VCaP (cell line): ENCODE results near the gene CES2.

Experiments used
- H3K27ac ChIP-seq: fragments of 450-650 bp; 2 replicates; pipeline ENCODE4 v1.5.1; 2017
- TF ChIP-seq, protein P1 (sequence below): fragments of 450-650 bp; conservative IDR thresholded peaks from 2 replicates; pipeline ENCODE4 v1.5.1; 2017; ENCODE audit warnings: mild to moderate bottlenecking, moderate library complexity

Gene CES2

DNA sequence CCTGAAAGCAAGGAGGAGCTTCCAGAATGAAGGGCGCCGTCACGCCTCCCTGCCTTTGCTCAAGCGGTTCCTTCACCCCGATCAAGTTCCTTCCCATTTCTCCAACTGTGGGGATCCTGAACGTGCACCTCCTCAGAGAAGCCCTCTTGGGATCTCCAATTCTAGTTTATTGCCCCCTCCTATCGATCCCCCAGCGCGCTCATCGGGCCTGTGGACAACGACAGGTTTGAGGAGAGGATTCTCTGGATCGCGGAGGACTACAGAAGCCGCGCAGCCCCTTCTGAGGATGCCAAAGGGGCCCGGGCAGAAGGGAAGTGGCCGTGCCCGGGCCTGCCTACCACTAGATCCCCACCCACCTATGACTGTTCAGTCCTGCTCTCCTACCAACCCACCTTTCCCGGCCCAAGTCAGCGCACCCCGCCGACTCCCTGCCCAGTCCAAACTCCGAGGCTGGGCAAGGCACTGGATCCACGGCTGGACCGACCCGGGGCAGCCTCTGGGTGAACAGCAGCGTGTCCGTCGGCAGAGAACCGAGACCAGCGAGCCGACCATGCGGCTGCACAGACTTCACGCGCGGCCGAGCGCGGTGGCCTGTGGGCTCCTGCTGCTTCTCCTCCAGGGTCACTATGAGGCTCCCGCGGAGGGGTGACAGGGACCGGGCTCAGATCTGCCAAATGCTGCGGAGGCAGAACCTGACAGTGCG lies 13.0 kb downstream of the CES2 start:
- H3K27ac ChIP-seq, result no peak overlapping the region
- TF ChIP-seq, protein P1, sequence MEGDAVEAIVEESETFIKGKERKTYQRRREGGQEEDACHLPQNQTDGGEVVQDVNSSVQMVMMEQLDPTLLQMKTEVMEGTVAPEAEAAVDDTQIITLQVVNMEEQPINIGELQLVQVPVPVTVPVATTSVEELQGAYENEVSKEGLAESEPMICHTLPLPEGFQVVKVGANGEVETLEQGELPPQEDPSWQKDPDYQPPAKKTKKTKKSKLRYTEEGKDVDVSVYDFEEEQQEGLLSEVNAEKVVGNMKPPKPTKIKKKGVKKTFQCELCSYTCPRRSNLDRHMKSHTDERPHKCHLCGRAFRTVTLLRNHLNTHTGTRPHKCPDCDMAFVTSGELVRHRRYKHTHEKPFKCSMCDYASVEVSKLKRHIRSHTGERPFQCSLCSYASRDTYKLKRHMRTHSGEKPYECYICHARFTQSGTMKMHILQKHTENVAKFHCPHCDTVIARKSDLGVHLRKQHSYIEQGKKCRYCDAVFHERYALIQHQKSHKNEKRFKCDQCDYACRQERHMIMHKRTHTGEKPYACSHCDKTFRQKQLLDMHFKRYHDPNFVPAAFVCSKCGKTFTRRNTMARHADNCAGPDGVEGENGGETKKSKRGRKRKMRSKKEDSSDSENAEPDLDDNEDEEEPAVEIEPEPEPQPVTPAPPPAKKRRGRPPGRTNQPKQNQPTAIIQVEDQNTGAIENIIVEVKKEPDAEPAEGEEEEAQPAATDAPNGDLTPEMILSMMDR, result no peak

DNA sequence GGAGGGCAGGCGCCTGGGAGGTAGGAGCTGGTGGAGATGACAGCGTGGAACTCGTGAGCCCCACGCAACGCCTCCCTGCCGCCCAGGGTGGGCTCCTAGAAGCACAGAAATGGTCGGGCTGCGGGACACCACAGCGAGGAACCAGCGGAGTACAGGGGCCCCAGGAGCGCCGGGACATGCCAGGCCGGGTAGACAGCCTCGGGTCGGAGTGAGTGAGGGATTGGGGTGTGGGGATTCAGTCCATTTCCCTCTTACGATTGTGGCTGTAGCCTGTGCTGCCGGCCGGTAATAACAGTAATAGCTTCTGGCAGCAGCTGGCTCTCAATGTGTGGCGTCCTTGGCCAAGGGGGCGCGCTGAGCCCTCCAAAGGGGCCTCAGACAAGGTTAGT lies 13.5 kb downstream of the CES2 start:
- H3K27ac ChIP-seq, result no peak overlapping the region
- TF ChIP-seq, protein P1, result no peak

DNA sequence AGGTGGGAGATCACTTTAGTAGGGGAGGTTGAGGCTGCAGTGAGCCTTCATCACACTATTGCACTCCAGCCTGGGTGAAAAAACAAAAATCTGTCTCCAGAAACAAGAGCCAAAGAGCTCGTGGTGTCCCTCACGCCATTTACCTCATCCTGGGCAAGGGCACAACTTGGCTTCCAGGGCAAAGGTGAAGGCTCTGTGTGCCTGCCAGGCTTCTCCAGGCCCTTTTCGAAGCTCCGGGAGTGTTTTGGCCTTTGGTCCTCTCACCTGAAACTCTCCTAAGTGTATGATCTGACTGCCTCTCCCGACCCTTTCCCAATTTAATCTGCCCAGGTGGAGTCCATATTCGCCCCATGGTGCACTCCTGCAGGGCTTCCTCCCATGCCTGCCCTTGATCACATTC lies 14.2 kb downstream of the CES2 start:
- TF ChIP-seq, protein P1, result no peak
- H3K27ac ChIP-seq, result no peak overlapping the region

DNA sequence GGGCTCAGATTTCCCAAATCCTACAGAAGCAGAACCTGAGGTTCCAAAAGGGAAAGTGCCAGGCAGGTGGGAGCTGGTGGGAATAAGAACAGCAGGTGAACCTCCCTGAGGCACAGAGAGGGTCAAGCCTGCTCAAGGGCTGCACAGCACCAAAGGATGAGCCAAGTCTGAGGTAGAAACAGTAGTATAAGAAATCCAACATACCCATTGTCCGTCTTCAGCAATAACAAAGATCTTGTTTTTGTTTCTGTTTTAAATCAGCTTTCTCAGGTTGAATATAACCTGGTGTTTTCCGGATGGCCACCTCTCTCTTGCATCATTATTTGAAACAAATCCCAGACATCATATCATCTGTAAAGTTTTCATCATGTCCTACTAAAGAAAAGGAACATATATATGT lies 15.1 kb downstream of the CES2 start:
- H3K27ac ChIP-seq, result no peak overlapping the region
- TF ChIP-seq, protein P1, result no peak

DNA sequence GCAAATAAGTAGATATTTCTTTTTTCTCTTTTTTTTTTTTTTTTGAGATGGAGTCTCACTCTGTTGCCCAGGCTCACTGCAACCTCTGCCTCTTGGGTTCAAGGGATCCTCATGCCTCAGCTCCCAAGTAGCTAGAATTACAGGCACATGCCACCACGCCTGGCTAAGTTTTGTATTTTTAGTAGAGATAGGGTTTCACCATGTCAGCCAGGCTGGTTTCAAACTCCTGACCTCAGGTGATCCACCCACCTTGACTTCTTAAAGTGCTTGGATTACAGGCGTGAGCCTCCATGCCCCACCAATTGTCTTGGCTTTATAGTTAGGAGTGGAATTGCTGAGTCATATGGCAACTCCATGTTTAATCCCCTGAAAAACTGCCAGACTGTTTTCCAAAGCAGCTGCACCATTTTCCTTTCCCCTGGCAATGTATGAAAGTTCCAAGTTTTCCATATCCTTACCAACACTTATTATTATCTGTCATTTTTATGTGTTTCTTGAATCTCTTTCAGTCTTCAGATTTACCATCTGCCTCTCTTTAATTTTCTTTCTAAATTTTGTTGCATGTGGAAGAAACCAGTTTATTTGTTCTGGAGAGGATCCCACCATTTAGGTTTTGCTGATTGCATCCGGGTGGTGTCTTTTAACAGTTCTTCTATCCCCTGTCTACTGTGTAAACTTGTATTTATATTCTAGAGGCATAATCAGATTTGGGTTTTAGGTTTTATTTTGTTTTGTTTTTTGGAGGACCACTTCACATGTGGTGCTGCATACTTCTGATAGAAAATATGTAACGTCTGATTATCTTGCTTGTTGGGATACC lies 15.9 kb downstream of the CES2 start:
- H3K27ac ChIP-seq, result no peak overlapping the region
- TF ChIP-seq, protein P1, result no peak

DNA sequence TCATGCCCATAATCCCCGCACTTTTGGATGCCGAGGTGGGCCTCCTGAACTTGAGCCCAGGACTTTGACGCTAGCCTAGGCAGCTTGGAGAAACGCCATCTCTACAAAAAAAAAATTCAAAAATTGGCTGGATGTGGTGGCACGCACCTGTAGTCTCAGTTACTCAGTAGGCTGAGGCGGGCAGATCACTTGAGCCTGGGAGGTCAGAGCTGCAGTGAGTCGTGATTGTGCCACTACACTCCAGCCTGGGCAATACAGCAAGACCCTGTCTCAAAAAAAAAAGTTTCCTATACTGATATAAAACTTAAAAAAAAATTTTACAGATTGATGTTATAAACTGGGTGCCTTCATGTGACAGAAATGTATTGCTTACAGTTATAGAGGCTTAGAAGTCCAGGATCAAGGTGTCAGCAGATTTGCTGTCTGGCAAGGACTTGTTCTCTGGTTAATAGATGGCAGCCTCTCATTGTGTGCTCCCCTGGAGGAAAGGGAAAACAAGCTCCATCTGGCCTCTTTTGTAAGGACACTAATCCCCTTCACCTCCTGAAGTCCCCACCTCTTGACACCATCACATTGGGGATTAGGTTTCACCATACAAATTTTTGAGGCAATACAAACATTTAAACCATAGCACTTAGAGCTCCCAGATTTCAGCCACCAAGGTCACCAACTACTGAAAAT lies 17.3 kb downstream of the CES2 start:
- no peak overlapping the region for H3K27ac ChIP-seq
- TF ChIP-seq, protein P1, result no peak

DNA sequence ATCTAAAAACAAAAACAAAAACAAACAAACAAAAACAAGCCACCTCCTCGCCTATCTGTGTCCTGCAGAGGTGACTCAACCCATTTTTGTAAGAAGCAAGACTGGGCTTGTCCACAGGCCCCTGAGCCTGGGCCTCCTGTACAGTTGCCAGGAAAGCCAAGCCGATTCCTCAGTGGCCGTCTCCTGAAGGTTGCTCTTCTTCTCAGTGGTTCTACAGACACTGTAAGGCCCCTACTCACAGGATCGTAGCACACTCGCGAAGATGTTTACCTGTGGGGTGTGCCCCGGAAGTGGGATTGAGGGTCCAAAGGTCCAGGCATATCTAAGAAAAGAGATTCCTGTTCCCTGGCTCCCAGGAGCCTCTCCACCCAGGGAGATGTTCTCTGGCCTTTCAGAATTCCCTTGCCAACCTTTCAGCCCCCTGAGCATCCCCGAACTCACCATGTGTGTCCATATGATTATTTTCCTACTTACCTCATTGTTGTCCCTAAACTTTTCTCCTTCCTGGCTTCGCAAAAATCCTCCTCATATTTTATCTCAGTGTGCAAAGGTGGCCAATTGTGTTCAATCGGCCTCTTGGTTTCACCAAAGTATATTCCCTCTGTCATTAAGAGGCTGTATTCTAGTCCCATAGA lies 18.3 kb downstream of the CES2 start:
- TF ChIP-seq, protein P1, result no peak
- H3K27ac ChIP-seq, result no peak overlapping the region
